Mucosa of descending colon (tissue), 3 donors: ENCODE data around the gene IL1RAP. TPM values are rescaled to one million over a fixed set of nuclear protein-coding genes. Genes with fewer than 3 reads are reported as not detected.

ENCODE experiments used
- ATAC-seq: fragments of 200-7000 bp; cut with Tn5 transposase; one replicate; pipeline ENCODE4 v1.9.1; 2020; ENCODE audit warnings: mild to moderate bottlenecking, moderate library complexity
- DNase-seq, 3 donors: peaks; one replicate each; pipeline ENCODE4 v3.0.0-alpha.2; 2020
- H3K36me3 ChIP-seq: fragments of 200-600 bp; one replicate; pipeline ENCODE4 v1.8.0; 2021; ENCODE audit warnings: low read depth, mild to moderate bottlenecking
- H3K4me1 ChIP-seq: fragments of 200-600 bp; one replicate; pipeline ENCODE4 v1.8.0; 2021; ENCODE audit warnings: low read depth, mild to moderate bottlenecking
- H3K4me3 ChIP-seq: fragments of 200-600 bp; one replicate; pipeline ENCODE4 v1.8.0; 2021; ENCODE audit warnings: mild to moderate bottlenecking
- H3K9me3 ChIP-seq: fragments of 200-600 bp; one replicate; pipeline ENCODE4 v1.8.0; 2021; ENCODE audit warnings: mild to moderate bottlenecking
- intact Hi-C, 2 donors: fragments of 100-400 bp; cut with DNase I in 1 of 2; cut with micrococcal nuclease in 1 of 2; formaldehyde crosslinking; loops; one replicate each; pipeline versions ENCODE4 v1.11.0 to v1.11.1; 2022; cut with DNase I, micrococcal nuclease
- total RNA-seq, 3 donors: library from RNA; stranded (reverse); fragmentation: NEBNext Ultra II Directional in 2 of 3; extraction: Animal tissue kit (Norgen Biotek cat#: 25700) in 2 of 3; gene quantifications; one replicate each; pipeline versions ENCODE4 v1.2.1 to v1.2.4, GENCODE V29; 2021 to 2023
- TF ChIP-seq, protein P1 (sequence below): fragments of 200-600 bp; IDR thresholded peaks from one replicate; pipeline ENCODE4 v1.8.0; 2022; ENCODE audit warnings: antibody characterized with exemption, mild to moderate bottlenecking
- donor health status: DM: no; HTN: no; CAD: no; lungs with moderate emphysema.
- donor health status: DM: no; HTN: no; CAD: no.
- donor health status: DM: no; HTN: yes; CAD: no.

The IL1RAP gene
- total RNA-seq, 3 donors from 2014 or later = 4.8 to 8.3 (median 5.2) TPM

DNA sequence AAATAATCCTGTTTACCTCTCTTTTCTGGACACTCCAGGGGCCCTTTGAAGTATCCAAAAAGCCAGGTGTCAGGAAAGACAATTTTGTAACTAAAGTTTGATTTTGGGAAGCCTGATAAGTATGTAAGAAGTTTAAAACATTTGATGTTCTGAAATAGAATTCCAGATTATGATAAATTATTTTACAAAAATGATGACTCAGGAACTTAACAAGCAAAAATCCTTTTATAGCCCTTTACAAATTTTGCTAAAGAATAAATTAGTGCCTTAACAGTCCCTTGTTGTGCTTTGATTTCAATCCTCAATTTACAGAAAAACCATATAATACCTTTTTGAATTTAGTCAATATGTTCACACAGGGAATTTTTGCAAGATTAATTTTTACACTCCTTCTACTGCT, 38.1 kb downstream of the IL1RAP start:
- H3K4me1 ChIP-seq = no peaks in the 10 kb centered on the region
- H3K36me3 ChIP-seq = no peaks in the 10 kb centered on the region
- TF ChIP-seq, protein P1, sequence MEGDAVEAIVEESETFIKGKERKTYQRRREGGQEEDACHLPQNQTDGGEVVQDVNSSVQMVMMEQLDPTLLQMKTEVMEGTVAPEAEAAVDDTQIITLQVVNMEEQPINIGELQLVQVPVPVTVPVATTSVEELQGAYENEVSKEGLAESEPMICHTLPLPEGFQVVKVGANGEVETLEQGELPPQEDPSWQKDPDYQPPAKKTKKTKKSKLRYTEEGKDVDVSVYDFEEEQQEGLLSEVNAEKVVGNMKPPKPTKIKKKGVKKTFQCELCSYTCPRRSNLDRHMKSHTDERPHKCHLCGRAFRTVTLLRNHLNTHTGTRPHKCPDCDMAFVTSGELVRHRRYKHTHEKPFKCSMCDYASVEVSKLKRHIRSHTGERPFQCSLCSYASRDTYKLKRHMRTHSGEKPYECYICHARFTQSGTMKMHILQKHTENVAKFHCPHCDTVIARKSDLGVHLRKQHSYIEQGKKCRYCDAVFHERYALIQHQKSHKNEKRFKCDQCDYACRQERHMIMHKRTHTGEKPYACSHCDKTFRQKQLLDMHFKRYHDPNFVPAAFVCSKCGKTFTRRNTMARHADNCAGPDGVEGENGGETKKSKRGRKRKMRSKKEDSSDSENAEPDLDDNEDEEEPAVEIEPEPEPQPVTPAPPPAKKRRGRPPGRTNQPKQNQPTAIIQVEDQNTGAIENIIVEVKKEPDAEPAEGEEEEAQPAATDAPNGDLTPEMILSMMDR = no peak
- no peak for ATAC-seq
- H3K9me3 ChIP-seq = peaks cover 8% of the 10 kb centered on the region
- intact Hi-C loops = no loop called here
- H3K4me3 ChIP-seq = no peak overlapping the region
- DNase-seq = no peak

DNA sequence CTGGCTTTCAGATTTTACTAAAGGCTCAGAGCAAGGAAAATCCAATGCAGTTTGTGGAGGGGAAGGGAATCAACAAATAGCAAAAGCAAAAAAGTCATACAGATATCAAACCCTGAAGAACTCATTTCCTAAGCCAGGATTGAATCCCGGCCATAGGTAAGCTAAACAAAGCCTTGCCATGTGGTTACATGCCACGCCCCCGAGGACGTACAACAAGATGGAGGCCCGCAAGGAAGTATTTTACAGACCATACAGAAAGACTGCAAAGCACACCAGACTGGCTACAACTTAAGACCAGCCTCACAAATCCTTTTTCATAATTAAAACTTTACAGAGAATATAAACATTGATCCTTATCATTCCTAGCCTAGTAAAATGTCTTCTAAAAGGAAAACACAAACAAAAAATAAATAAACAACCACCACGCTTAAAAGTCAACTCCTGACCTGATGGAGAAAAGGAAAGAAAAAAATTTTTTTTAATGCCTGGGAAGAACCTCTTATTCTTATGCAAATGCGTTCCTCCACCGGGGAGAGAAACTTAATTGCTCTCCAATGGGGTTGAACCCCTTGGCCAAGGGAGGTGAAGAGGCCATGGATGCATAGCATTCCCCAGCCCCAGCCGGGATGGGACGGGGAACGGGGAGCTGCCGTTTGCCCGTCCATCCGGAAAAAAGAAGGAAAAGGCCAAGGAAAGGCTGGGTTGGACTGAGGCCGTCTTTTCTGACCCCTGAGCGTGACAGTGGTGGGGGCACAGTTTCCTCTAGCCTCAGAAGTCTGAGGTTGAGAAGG, 39.3 kb downstream of the IL1RAP start:
- no peaks in the 10 kb centered on the region for H3K36me3 ChIP-seq
- TF ChIP-seq, protein P1 = no peak
- DNase-seq (no peak), ATAC-seq (no peak)
- peaks cover 8% of the 10 kb centered on the region for H3K9me3 ChIP-seq
- H3K4me3 ChIP-seq = no peak overlapping the region
- intact Hi-C loops = no loop called here
- H3K4me1 ChIP-seq = no peaks in the 10 kb centered on the region

DNA sequence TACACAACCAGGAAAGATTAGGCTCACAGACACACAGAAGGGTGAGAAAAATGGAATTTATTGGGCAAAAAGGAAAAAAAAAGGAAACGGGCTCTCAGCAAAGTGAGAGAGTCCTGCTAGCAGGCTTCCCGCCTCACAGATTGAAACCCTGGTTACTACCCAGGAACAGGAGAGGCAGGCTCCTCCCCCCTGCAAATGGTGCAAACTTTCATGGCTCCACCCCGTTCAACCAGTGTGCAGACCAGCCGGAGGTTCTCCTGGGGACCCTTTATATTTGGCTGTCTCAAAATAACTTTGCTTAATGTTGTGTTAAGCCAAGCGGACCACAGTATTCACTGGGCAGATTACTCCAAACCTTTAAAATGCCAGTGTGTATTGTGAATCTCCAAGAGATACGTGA, 40.3 kb downstream of the IL1RAP start:
- TF ChIP-seq, protein P1 = no peak
- intact Hi-C loops = no loop called here
- Histone ChIP-seq H3K4me3 (no peak overlapping the region), H3K9me3 (peaks cover 8% of the 10 kb centered on the region), H3K36me3 (no peaks in the 10 kb centered on the region), H3K4me1 (no peaks in the 10 kb centered on the region)
- no peak for DNase-seq
- ATAC-seq = no peak

DNA sequence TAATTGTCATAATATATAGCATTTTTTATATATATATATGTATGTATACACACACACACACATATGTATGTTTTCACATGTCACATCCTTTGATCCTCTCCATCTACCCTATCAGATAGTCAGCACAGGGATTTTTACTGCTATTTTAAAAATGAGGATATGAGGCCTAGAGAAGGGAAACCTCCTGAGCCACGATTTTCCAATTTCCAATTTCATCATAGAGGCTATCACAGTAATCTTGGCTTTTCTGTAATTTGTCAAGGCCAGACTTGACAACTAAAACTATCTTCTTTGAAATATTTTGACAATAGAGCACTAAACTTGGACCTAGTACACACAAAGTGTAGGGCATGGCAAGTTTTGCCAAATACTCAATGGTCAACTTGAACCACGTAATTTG, 42.5 kb downstream of the IL1RAP start:
- Histone ChIP-seq H3K4me3 (no peak overlapping the region), H3K36me3 (no peaks in the 10 kb centered on the region), H3K4me1 (no peaks in the 10 kb centered on the region), H3K9me3 (peaks cover 8% of the 10 kb centered on the region)
- TF ChIP-seq, protein P1 = no peak
- DNase-seq (no peak), ATAC-seq (no peak)
- intact Hi-C loops = no loop called here

DNA sequence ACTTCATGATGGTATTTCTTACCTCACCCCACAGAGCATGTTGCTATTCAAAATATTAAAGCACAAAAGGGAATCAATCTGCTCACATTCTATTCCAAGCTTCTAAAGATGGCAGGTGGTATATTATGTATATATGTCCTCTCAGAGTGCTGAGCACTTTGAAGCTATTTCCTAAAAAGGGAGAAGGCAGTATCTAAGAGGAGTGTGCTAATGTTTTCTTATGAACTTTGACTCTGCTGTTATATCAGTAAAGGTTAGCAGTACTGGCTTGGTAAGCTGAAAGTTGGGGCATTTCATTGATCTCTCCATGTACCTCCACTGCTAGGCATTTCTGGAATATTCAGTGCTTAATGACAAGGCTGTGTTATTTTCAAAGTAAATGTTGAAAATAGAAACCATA, 43.4 kb downstream of the IL1RAP start:
- H3K4me1 ChIP-seq = no peaks in the 10 kb centered on the region
- ATAC-seq (no peak), DNase-seq (no peak)
- intact Hi-C loops = no loop called here
- no peaks in the 10 kb centered on the region for H3K36me3 ChIP-seq
- peaks cover 6% of the 10 kb centered on the region for H3K9me3 ChIP-seq
- TF ChIP-seq, protein P1 = no peak
- H3K4me3 ChIP-seq = no peak overlapping the region

DNA sequence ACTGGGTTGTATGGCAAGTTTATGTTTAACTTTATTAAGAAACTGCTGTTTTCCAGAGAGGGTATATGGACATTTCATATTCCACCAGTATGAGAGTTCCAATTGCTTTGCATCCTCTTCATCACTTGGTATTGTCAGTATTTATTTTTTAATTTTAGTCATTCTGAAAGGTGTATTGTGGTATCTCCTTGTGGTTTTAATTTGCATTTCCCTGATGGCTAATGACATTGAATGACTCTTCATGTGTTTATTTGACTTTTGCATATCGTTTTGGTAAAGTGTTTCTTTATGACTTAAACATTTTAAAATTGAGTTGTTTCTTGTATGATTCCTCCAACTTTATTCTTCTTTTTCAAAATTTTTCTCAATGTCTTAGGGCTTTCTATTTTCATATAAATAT, 44.4 kb downstream of the IL1RAP start:
- no peak for DNase-seq
- Histone ChIP-seq H3K4me1 (no peaks in the 10 kb centered on the region), H3K9me3 (no peaks in the 10 kb centered on the region), H3K36me3 (no peaks in the 10 kb centered on the region), H3K4me3 (no peak overlapping the region)
- intact Hi-C loops = no loop called here
- no peak for ATAC-seq
- TF ChIP-seq, protein P1 = no peak
